GM18519 (cell line): ENCODE measurements around the gene P2RX2.

ENCODE experiments used
- ATAC-seq: cut with Tn5 transposase; IDR thresholded peaks from one replicate; pipeline ENCODE4 v1.9.1; 2021; ENCODE audit warnings: mild to moderate bottlenecking, moderate library complexity; ENCODE audit not compliant: unreplicated experiment, low FRiP score

The P2RX2 gene

DNA sequence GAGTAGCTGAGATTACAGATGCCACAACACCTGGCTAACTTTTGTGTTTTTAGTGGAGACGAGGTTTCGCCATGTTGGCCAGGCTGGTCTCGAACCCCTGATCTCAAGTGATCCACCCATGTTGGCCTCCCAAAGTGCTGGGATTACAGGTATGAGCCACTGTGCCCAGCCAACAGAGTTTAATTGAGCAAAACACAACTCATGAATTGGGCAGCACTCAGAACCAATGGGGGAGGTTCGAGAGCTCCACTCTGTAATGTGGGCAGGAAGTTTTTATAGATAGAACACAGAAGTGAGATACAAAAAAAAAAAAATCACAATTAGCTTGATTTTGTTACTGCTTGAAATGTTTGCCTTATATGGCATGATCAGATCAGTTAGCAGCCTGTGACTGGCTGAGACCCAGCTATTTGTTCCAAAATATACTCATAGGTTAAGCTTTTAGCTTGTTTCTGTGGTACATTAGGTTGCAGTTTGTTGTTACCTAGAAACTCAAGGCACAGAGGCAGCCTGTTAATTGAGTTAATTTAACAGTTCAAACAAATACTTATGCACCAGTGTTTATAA is 1.4 kb upstream of the P2RX2 start:
- no peak for ATAC-seq

DNA sequence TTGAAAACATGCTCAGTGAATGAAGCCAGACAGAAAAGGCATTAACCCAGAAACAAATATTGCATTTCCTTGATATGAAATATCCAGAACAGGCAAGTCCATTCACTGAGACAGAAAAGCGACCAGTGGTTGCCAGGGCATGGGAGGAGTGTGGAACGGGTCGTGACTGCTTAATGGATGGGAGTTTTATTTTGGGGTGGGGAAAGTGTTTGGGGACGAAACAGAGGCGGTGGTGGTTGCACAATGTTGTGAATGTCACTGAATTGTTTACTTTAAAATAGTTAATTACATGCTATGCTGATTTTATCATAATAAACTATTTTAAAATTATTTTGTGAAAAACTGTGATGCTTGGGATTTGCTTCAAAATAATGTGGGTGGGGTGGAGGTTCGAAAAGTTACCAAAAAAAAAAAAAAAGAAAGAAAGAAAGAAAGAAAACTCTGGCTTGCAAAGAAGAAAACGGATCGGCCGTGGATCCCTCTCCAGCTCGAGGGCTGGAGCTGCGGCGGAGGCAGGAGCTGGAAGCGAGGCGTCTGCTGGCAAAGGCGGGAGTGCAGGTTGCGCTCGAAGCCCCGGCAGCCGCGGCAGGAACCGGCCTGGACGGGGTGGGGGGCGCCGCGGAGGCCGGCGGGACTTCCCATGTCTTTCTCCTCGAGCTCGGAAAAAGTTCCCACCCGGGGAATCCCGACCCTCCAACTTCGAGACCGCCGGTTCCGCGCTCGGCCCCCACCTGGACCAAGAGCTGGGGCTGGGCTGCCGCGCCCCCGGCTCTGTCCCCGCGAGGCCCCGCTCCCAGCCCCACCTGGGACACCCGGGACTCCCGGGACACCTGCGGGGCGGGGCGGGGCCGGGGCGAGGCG is 524 bp upstream of the P2RX2 start:
- no peak for ATAC-seq

DNA sequence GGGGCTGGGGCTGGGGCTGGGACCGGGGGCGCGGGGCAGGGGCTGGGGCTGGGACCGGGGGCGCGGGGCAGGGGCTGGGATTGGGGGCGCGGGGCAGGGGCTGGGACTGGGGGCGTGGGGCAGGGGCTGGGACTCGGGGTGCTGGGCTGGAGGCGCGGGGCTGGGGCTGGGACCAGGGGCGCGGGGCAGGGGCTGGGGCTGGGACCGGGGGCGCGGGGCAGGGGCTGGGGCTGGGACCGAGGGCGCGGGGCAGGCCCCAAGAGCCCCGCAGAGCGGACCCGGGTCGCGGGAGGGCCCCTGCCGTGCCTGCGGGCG is 452 bp downstream of the P2RX2 start:
- ATAC-seq, result no peak

- ATAC-seq, result no peak
These were observed 973 bp downstream of the P2RX2 start for GRCh38 chr12:132619386-132620112.

DNA sequence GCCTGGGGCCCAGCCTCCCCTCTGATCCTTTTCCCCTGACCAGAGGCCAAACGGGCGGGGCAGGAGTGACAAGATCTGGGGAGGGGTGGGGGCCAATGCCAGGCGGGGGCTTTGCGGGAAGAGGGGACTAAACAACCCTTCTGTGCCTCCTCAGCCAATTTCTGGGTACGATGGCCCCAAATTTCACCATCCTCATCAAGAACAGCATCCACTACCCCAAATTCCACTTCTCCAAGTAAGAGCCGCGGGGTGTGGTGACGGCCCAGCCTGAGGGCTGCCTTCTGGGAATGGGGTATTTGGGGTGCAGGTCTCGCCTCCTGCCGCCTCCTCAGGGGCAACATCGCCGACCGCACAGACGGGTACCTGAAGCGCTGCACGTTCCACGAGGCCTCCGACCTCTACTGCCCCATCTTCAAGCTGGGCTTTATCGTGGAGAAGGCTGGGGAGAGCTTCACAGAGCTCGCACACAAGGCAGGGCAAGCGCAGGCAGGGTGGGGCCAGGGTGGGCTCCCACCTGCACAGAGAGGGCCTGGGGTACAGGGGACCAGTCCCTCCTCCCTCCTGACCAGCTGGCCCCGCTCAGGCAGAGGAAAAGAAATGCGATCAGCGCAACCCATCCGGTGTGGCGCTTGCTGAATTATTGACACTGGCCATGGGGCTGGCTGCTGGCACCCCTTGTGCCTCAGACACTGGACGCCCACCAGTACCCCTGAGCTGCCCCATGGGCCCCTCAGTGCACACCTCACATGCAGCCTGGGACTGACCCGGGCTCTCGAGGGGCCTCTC is 1.7 kb downstream of the P2RX2 start:
- no peak for ATAC-seq

DNA sequence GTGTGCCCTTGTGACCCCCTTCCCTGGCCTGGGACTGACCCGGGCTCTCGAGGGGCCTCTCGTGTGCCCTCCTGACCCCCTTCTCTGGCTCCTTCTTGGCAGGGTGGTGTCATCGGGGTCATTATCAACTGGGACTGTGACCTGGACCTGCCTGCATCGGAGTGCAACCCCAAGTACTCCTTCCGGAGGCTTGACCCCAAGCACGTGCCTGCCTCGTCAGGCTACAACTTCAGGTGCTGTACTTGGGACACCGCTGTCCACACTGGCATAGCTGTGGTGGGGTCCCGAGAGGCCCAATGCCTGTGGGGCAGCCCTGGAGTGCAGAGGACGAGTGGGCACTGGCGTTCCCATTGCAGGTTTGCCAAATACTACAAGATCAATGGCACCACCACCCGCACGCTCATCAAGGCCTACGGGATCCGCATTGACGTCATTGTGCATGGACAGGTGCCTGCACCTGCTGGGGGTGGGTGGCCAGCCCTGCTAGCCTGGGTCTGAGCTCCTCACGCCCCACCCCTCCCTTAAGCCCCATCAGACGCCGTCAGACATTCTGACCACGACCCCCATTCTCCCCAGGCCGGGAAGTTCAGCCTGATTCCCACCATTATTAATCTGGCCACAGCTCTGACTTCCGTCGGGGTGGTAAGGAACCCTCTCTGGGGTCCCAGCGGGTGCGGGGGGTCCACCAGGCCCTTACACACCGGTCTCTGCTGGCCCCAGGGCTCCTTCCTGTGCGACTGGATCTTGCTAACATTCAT is 2.5 kb downstream of the P2RX2 start:
- no peak for ATAC-seq

- ATAC-seq, result no peak
These were observed 3.3 kb downstream of the P2RX2 start for GRCh38 chr12:132621657-132622435.

- ATAC-seq, result no peak
These were observed 4.0 kb downstream of the P2RX2 start for GRCh38 chr12:132622437-132623071.

DNA sequence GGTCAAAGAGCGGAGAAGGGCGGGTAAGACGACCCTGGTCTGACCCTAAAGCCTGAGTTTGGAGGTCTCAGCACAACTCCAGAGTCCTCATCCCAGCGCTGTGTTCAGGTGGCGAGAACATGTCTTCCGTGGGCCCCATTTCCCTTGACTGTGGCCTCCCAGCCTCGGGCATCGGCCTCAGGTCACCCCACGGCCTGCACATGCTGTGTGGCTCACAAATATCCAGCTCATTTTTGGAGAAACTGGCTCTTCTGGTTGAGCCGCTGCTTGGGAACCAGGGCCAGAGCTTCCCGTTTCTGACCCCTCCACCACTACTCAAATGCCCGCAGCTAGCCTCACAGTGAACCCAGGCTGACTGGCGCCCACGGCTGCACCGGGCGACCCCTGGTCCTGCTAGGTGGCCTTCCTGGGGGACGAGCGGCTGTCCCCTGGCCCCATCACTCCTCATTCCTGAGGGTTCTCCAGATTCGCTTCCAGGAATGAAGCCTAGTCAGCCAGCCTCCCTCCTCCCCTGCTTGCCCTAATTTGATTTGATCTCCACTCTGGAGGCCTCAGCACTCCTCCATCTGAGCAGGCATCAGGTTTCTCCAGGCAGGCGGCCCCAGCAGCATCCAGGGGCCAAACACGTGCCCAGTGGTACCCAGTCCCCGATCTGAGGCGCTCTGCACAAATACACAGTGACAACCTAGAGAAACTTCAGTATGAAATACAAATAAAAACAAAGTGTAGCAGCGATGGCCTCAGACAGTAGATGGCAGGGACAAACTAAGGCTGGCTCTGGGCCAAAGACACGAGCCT is 4.7 kb downstream of the P2RX2 start:
- no peak for ATAC-seq

DNA sequence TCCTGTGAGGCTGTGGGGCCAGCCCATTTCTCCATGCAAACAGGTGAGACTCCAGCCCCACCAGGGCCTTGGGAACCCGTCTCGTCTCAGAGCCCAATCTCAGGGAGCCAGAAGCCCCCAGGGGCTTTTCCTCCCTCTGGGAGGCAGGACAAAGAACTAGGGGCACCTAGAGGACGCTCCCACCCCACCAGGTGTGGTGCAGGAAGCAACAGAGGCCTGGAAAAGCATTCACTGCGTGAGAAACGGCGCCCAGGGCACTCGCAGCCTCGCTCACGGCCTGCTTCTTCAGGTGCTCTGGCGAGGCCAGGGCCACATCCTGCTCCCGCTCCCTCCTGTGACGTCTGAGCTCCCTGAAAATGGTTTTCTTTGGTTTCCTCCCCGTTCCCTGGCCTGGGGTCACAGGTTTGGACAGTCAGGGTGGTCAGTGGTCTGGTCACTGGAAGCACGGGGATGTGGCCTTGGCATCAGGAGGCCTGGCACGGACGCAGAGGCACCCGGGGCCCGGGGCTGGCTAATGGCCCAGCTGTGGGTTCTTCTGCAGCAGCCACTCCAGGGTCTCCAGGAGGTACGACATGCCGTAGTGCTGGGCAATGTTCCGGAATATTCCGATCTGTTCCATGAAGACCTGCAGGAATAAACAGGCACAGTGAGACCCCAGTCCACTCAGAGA is 5.7 kb downstream of the P2RX2 start:
- no peak for ATAC-seq

DNA sequence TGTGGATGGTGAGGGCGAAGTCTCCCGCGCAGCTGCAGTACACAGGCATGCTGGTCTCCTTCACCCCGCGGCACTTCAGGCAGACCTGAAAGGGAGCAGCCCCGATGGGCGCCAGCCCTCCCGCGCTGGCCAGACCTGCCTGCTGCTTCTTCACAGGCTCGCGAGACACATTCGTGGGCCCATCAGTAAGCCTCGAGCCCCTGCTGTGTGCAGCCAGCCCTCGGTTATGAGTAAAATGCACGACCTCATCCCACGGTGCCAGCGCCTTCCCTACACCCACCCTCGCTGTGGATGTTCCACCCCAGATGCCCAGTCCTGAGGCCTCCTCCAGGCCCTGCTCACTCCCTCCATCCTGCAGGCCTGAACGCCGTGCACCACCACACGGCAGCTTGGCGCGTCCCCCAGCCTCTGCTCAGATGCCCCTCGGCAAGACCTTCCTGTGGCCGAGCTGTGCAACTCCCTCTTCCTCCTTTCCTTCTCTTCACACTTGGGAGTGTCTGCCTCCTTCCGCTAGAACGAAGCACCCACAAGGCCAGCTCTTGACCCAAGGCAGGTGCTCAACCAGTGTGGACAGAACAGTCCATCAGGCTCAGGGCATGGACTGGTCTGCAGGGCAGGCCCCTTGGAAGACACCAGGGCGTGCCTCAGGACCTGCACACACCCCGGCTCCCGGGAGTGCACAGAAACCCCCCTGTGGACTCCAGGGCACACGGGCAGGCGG is 6.5 kb downstream of the P2RX2 start:
- ATAC-seq, result no peak

- no peak for ATAC-seq
These were observed 7.3 kb downstream of the P2RX2 start for GRCh38 chr12:132625731-132626430.

DNA sequence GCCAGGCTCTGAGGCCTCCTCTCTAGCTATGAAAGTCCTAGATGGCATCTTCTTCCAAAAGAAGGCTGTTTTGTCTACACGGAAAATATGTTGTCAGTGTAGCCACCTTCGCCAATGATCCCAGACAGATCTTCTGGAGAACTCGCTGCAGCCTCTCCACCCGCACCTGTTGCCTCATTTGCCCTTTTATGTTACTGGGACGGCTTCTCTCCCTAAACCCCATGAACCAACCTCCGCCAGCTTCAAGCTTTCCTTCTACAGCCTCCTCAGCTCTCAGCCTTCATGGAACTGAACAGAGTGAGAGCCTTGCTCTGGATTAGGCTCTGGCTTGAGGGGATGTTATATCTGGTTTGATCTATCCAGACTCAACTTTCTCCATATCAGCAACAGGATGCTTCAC is 10.8 kb downstream of the P2RX2 start:
- no peak for ATAC-seq

GRCh38 chr12:132630672-132631071 is 12.1 kb downstream of the P2RX2 start:
- ATAC-seq, result no peak

- no peak for ATAC-seq
These were observed 13.1 kb downstream of the P2RX2 start for GRCh38 chr12:132631666-132632065.

DNA sequence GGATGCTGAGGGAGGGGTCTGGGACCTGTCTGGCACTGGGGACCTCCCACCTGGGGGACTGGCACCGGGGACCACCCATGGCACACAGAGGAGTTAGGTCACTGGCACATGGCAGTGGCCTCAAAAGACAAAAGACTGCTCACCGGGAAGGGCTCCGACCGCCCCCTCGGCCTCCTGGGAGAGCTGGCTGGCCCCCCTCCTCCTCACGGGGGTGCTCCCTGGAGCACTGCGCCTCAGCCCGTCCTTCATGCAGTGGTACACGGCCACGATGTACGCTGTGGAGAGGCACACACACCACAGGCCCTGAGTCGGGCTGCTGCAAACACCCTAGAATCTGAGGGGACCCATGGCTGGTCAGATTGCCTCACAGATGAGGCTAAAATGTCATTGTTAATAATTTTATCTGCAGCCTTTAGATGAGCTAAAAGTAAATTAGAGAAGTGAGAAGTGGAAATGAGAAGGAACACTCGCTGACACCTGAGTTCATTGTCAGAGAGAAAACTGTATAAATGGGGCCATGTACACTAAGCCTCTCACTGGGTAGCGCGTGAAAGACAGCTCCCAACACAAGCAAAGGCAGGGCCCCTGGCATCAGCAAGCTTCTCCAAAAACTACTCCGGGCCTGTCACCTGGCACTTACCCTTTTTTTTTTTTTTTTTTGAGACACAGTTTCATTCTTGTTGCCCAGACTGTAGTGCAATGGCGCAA is 14.1 kb downstream of the P2RX2 start:
- ATAC-seq, result no peak
